ENCODE measurements around the gene CHRDL2.

CHRDL2 gene

DNA sequence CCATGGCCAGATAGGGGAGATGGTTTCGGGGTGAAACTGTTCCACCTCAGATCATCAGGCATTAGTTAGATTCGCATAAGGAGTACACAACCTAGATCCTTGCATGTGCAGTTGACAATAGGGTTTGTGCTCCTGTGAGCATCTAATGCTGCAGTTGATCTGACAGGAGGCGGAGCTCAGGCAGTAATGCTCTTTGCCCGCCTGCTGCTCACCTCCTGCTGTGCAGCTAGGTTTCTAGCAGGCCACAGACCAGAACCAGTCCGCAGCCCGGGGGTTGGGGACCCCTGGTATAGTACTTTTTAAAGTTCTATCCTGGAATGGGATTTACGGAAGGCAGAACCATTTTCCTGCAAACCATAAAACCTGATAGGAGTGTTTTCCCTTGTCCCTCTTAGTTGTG is 84.3 kb downstream of the CHRDL2 start:
- H3K4me2 ChIP-seq: no peak overlapping the region
- H3K4me3 ChIP-seq (IDR thresholded peaks at IDR 0.05; ENCODE audit: insufficient read depth, low read depth, low read length): no peak overlapping the region
- no peaks in the 10 kb centered on the region for H3K27me3 ChIP-seq (ENCODE audit: insufficient read depth, low read depth)
- H3K9ac ChIP-seq: no peak overlapping the region
- no peak overlapping the region for H2AFZ ChIP-seq (ENCODE audit: low read depth)
- no peaks in the 10 kb centered on the region for H3K36me3 ChIP-seq (ENCODE audit: insufficient read depth)
- no peak overlapping the region for H3K27ac ChIP-seq
- H3K4me1 ChIP-seq (ENCODE audit: low read depth, poor library complexity, severe bottlenecking): no peaks in the 10 kb centered on the region
- no peaks in the 10 kb centered on the region for H3K79me2 ChIP-seq (ENCODE audit: insufficient read depth, low read depth)
- no peaks in the 10 kb centered on the region for H4K20me1 ChIP-seq (ENCODE audit: insufficient read depth)
- TF ChIP-seq, protein P1, sequence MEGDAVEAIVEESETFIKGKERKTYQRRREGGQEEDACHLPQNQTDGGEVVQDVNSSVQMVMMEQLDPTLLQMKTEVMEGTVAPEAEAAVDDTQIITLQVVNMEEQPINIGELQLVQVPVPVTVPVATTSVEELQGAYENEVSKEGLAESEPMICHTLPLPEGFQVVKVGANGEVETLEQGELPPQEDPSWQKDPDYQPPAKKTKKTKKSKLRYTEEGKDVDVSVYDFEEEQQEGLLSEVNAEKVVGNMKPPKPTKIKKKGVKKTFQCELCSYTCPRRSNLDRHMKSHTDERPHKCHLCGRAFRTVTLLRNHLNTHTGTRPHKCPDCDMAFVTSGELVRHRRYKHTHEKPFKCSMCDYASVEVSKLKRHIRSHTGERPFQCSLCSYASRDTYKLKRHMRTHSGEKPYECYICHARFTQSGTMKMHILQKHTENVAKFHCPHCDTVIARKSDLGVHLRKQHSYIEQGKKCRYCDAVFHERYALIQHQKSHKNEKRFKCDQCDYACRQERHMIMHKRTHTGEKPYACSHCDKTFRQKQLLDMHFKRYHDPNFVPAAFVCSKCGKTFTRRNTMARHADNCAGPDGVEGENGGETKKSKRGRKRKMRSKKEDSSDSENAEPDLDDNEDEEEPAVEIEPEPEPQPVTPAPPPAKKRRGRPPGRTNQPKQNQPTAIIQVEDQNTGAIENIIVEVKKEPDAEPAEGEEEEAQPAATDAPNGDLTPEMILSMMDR (conservative IDR thresholded peaks at IDR 0.05; ENCODE audit: low read depth, low read length): no peak
